ENCODE measurements around the gene SURF6. TPM values are rescaled to one million over a fixed set of nuclear protein-coding genes. Genes with fewer than 3 reads are reported as not detected.

Gene SURF6
- total RNA-seq, 1 experiment from 2014 or later = 32.4 TPM

DNA sequence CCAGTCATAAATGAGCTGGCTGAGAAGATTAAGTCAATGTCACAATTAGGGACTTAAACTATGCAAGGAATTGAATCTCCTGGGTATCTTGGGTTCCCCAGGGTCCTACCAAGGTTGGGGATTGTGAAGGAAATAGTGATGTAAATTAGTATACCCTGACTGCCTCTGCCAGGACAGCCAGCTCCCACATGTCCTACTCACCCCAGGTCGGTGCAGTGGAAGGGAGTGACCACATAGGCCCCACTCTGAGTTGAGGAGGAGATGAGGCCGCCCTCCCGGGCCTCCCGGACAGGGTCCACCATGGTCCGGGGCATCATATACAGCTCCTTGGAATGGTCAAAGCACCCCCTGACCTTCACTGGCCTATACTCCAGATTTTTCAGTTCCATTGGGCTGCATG is 17.6 kb upstream of the SURF6 start:
- Histone ChIP-seq H3K27me3 (replicated peaks; ENCODE audit: control insufficient read depth, insufficient read depth, low read length) (no peaks in the 10 kb centered on the region), H3K9me3 (no peaks in the 10 kb centered on the region), H3K36me3 (ENCODE audit: control insufficient read depth, insufficient read depth, low read length) (peaks cover 16% of the 10 kb centered on the region), H3K4me3 (ENCODE audit: low read depth, low read length) (no peak overlapping the region), H3K4me1 (peaks cover 19% of the 10 kb centered on the region)
- no TSS peak for BruUV-seq (replicated peaks)
- ChIA-PET POLR2A (interaction anchor here (0.6 to 1.3 kb wide), 3 partner anchors 13 to 106 kb away, joined by 4 to 5 read pairs (median 4); partner anchors contain the start of genes CACFD1 and SURF6), CTCF (no interaction called here)
- TF ChIP-seq, protein P1, sequence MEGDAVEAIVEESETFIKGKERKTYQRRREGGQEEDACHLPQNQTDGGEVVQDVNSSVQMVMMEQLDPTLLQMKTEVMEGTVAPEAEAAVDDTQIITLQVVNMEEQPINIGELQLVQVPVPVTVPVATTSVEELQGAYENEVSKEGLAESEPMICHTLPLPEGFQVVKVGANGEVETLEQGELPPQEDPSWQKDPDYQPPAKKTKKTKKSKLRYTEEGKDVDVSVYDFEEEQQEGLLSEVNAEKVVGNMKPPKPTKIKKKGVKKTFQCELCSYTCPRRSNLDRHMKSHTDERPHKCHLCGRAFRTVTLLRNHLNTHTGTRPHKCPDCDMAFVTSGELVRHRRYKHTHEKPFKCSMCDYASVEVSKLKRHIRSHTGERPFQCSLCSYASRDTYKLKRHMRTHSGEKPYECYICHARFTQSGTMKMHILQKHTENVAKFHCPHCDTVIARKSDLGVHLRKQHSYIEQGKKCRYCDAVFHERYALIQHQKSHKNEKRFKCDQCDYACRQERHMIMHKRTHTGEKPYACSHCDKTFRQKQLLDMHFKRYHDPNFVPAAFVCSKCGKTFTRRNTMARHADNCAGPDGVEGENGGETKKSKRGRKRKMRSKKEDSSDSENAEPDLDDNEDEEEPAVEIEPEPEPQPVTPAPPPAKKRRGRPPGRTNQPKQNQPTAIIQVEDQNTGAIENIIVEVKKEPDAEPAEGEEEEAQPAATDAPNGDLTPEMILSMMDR (IDR thresholded peaks at IDR 0.05; ENCODE audit: insufficient read depth in 1 of 2, low read depth in 1 of 2, low read length in 1 of 2, severe bottlenecking in 1 of 2, unreplicated experiment in 1 of 2) = no peak
- intact Hi-C loops (cut with micrococcal nuclease; ENCODE audit: unreplicated experiment) = no loop called here
- no peaks in the 10 kb centered on the region for H3K9me3 Mint-ChIP-seq (ENCODE audit: unreplicated experiment)
- H3K27ac Mint-ChIP-seq (ENCODE audit: unreplicated experiment) = no peak overlapping the region
- peaks cover 6% of the 10 kb centered on the region for H3K4me1 Mint-ChIP-seq (ENCODE audit: low read depth, unreplicated experiment)
- H3K36me3 Mint-ChIP-seq (ENCODE audit: insufficient read depth, unreplicated experiment) = peaks cover 94% of the 10 kb centered on the region
- no peak overlapping the region for H3K4me3 Mint-ChIP-seq (ENCODE audit: unreplicated experiment)
- no peaks in the 10 kb centered on the region for H3K27me3 Mint-ChIP-seq (ENCODE audit: insufficient read depth, unreplicated experiment)
- DNase-seq = no peak

DNA sequence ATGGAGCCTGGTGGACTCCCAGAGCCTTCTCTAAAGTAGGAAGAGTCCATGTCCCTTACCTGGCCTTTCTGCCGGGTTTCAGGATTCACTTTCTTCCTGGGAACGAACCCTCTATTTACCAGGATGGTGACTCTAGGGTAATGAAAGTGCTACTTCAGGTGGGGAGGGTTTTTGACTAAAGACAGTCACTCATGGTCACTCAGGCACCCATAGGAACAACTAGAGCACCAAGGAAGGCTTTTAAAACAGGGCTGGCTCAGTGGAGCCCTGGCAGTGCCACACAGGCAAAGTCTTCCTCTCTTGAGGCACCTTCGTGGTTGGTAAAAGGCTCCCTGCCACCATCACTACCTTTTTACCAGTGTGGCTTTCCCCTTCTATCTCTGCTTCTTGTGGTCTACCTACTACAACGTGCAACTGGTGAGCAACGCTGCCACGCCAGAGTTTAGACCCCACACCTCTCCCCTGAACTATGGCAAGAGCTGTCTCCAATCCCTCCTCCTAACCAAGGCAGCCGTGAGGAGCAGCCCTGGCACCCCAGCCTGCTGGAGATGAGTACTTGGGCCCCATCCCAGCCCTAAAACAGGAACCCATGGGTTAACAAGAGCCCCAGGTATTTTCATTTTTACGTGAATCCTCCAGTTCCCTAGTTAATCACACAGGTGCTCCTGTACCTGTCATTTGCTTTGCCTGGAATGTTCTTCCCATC is 16.8 kb upstream of the SURF6 start:
- ChIA-PET POLR2A (interaction anchor here (0.6 to 1.3 kb wide), 3 partner anchors 14 to 107 kb away, joined by 4 to 5 read pairs (median 4); partner anchors contain the start of genes CACFD1 and SURF6), CTCF (no interaction called here)
- H3K4me1 ChIP-seq = peaks cover 19% of the 10 kb centered on the region
- H3K36me3 ChIP-seq (ENCODE audit: control insufficient read depth, insufficient read depth, low read length) = peaks cover 16% of the 10 kb centered on the region
- Mint-ChIP-seq H3K4me3 (ENCODE audit: unreplicated experiment) (no peak overlapping the region), H3K27ac (ENCODE audit: unreplicated experiment) (no peak overlapping the region), H3K9me3 (ENCODE audit: unreplicated experiment) (no peaks in the 10 kb centered on the region), H3K36me3 (ENCODE audit: insufficient read depth, unreplicated experiment) (peaks cover 94% of the 10 kb centered on the region), H3K4me1 (ENCODE audit: low read depth, unreplicated experiment) (no peaks in the 10 kb centered on the region), H3K27me3 (ENCODE audit: insufficient read depth, unreplicated experiment) (no peaks in the 10 kb centered on the region)
- no peak overlapping the region for H3K4me3 ChIP-seq (ENCODE audit: low read depth, low read length)
- no TSS peak for BruUV-seq (replicated peaks)
- no peak for DNase-seq
- TF ChIP-seq, protein P1 (IDR thresholded peaks at IDR 0.05; ENCODE audit: insufficient read depth in 1 of 2, low read depth in 1 of 2, low read length in 1 of 2, severe bottlenecking in 1 of 2, unreplicated experiment in 1 of 2) = no peak
- H3K27me3 ChIP-seq (replicated peaks; ENCODE audit: control insufficient read depth, insufficient read depth, low read length) = no peaks in the 10 kb centered on the region
- H3K9me3 ChIP-seq = no peaks in the 10 kb centered on the region
- intact Hi-C loops (cut with micrococcal nuclease; ENCODE audit: unreplicated experiment) = no loop called here

DNA sequence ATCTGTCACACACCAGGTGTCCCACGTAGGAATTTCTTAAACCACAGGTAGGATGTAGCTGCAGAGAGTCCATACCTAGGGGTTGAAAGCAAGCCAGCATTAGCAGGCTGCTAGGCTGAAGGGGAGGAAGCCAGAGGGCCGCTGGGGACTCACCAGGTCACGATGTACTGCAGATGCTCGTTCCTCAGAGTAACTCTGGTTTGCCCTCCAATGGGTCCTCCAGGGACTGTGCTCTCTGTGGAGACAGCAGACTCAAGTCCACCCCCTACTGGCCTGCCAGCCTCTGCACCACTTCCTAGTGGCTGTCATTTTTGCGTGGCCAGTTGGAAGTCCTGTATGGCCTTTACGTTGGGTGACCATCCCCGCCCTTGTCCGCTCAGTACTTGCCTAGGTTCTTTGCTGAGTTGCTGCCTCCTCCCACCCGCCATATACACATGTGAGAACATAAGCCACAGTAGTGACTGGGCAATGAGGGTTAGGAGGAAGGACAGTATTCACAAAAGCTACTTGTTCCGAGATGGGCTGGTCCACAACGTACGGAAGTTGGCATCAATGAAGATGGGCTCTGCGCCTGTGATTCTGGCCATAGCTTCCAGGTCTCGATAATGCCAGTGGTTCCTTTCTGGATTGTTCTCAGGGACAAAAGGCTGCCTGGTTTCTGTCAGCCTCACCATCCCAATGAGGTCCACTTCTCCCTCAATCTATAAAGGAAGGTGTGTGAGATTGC is 16.1 kb upstream of the SURF6 start:
- no peaks in the 10 kb centered on the region for H3K9me3 ChIP-seq
- no peaks in the 10 kb centered on the region for H3K27me3 ChIP-seq (replicated peaks; ENCODE audit: control insufficient read depth, insufficient read depth, low read length)
- Mint-ChIP-seq H3K36me3 (ENCODE audit: insufficient read depth, unreplicated experiment) (peaks cover 93% of the 10 kb centered on the region), H3K9me3 (ENCODE audit: unreplicated experiment) (no peaks in the 10 kb centered on the region), H3K4me1 (ENCODE audit: low read depth, unreplicated experiment) (peaks cover 2% of the 10 kb centered on the region), H3K27me3 (ENCODE audit: insufficient read depth, unreplicated experiment) (no peaks in the 10 kb centered on the region), H3K27ac (ENCODE audit: unreplicated experiment) (no peak overlapping the region), H3K4me3 (ENCODE audit: unreplicated experiment) (no peak overlapping the region)
- H3K36me3 ChIP-seq (ENCODE audit: control insufficient read depth, insufficient read depth, low read length) = peaks cover 16% of the 10 kb centered on the region
- no peak overlapping the region for H3K4me3 ChIP-seq (ENCODE audit: low read depth, low read length)
- TF ChIP-seq, protein P1 (IDR thresholded peaks at IDR 0.05; ENCODE audit: insufficient read depth in 1 of 2, low read depth in 1 of 2, low read length in 1 of 2, severe bottlenecking in 1 of 2, unreplicated experiment in 1 of 2) = peak; percentile 43 to 47
- peak; percentile 70 to 81 for DNase-seq
- BruUV-seq (replicated peaks) = TSS peak; percentile 12
- ChIA-PET POLR2A (interaction anchor here (0.6 to 1.1 kb wide), 2 partner anchors 13 to 706 kb away, joined by 4 to 5 read pairs; no protein-coding TSS in a partner anchor), CTCF (no interaction called here)
- intact Hi-C loops (cut with micrococcal nuclease; ENCODE audit: unreplicated experiment) = no loop called here
- peaks cover 12% of the 10 kb centered on the region for H3K4me1 ChIP-seq
